Cardiac muscle cell (in vitro differentiated cells and primary cell): ENCODE data around the gene ADCY5. TPM values are rescaled to one million over a fixed set of nuclear protein-coding genes. Genes with fewer than 3 reads are reported as not detected.

ENCODE experiments used
- DNase-seq, 2 donors: peaks; one replicate each; pipeline versions ENCODE4 v3.0.0 to v3.0.0-alpha.2; 2010 to 2017; ENCODE audit warnings: low read depth in 1 of 2, low spot score in 1 of 2
- H3K27ac ChIP-seq: fragments of 200-600 bp; sonication (generic); 2 replicates; pipeline ENCODE4 v1.5.1; 2016
- H3K27me3 ChIP-seq: fragments of 200-600 bp; sonication (generic); 2 replicates; pipeline ENCODE4 v1.6.0; 2016; ENCODE audit warnings: control low read depth
- H3K36me3 ChIP-seq: fragments of 200-600 bp; sonication (generic); 2 replicates; pipeline ENCODE4 v1.5.1; 2016; ENCODE audit warnings: control low read depth
- H3K4me1 ChIP-seq: fragments of 200-600 bp; sonication (generic); 2 replicates; pipeline ENCODE4 v1.8.1; 2017; ENCODE audit warnings: low read depth, mild to moderate bottlenecking, mixed run types
- H3K4me3 ChIP-seq: fragments of 200-600 bp; sonication (generic); 2 replicates; pipeline ENCODE4 v1.5.1; 2016; ENCODE audit warnings: mild to moderate bottlenecking
- H3K9me3 ChIP-seq: fragments of 200-600 bp; sonication (generic); 2 replicates; pipeline ENCODE4 v1.5.1; 2017; ENCODE audit warnings: low read depth, mild to moderate bottlenecking, control low read depth
- CTCF ChIP-seq: IDR thresholded peaks from 2 replicates; pipeline ENCODE4 v1.5.1; 2012; ENCODE audit warnings: low read depth, mild to moderate bottlenecking, low read length
- polyA plus RNA-seq: library from polyadenylated mRNA; unstranded; fragments of >200 nt; fragmentation: Nextera tagmentation; extraction: Ambion mirVana; gene quantifications from 2 replicates; pipeline ENCODE4 v1.2.1, GENCODE V29; 2016
- total RNA-seq: library from RNA; depleted of rRNA; stranded (reverse); fragments of >200 nt; gene quantifications from 2 replicates; pipeline ENCODE4 v1.2.3, GENCODE V29; 2016

ADCY5 gene
- total and polyA plus RNA-seq, 2 experiments from 2014 or later: 38.4 to 93.7 TPM

GRCh38 chr3:123336441-123336851 is 112.4 kb downstream of the ADCY5 start:
- no peak for TF ChIP-seq CTCF
- no peak overlapping the region for H3K4me3 ChIP-seq

DNA sequence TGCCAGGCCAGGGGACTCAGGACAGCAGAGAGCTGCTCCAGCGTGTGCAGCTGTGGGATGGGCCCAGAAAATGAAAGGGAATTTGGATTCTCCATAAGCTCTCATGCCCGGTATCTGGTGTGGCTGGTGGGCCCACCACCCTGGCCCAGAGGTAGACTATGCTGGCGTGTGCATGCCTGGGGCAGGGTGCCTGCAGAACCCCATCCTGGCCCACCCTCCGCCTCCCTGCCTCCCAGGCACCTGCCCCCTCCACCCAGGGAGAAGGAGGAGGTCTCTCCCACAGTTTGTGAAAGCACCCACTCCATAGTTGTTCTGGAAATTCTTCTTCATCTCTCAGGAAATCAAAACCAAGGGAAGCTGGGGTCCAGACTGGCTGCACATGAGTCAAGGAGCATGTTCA is 112.9 kb downstream of the ADCY5 start:
- Histone ChIP-seq H3K9me3 (no peaks in the 10 kb centered on the region), H3K27ac (no peak overlapping the region), H3K36me3 (no peaks in the 10 kb centered on the region), H3K4me3 (no peak overlapping the region), H3K27me3 (no peaks in the 10 kb centered on the region), H3K4me1 (peaks cover 15% of the 10 kb centered on the region)
- TF ChIP-seq CTCF: no peak
- DNase-seq: no peak

More at GRCh38 chr3:123336441-123336851, 112.4 kb downstream of the ADCY5 start:
- no peak for DNase-seq
- Histone ChIP-seq H3K9me3 (no peaks in the 10 kb centered on the region), H3K36me3 (no peaks in the 10 kb centered on the region), H3K4me1 (peaks cover 12% of the 10 kb centered on the region), H3K27me3 (no peaks in the 10 kb centered on the region), H3K27ac (no peak overlapping the region)

DNA sequence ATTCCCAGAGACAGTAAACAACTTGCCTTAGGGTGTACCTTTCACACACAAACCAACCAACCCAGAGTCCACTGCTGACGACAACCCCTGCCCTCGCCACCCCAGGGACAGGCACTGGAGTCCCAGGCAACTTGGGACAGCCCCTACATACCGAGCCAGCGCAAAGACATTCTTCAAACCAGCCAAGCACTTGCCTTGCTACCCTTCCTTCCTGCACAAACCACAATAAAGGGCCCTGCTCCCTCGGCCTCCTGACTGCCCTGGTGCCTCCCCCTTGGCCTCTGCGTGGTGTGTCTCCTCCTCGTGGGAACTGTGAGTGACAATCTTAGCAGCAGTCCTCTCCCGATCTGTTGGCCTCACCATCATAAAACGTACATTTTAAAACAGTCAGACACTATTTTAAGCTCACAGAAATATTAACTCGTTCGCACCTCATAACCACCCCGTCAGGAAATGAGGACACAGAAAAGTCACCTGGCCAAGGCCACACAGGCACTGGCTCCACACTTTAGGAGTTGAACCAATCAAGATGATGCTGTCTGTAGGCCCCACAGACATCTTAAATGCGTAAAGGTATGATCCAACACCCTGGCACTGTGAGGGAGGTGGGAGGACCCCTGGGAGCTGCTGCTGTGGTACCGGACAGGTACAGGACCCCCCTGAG is 113.8 kb downstream of the ADCY5 start:
- Histone ChIP-seq H3K27me3 (no peaks in the 10 kb centered on the region), H3K9me3 (no peaks in the 10 kb centered on the region), H3K27ac (no peak overlapping the region), H3K36me3 (no peaks in the 10 kb centered on the region), H3K4me3 (no peak overlapping the region), H3K4me1 (peaks cover 17% of the 10 kb centered on the region)
- no peak for TF ChIP-seq CTCF
- no peak for DNase-seq

DNA sequence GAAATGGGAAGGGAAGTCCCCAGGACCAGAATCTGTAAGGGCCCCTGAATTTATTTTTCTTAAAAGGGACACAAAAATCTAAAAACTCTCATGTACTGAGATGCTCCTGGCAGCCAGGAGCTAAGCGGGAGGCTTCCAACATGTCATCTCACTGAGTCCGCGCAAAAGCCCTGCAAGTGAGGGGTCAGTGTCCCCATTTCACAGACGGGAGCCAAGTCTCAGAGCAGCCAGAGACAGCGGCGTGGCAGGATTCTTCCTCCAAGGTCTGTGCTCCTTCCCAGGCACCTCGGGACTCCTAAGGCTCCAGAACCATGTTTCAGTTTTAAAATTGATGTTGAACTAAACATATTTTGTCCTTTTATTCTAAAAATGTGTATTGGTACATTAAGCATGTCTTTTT is 114.8 kb downstream of the ADCY5 start:
- Histone ChIP-seq H3K27me3 (no peaks in the 10 kb centered on the region), H3K4me3 (no peak overlapping the region), H3K4me1 (peaks cover 17% of the 10 kb centered on the region), H3K36me3 (no peaks in the 10 kb centered on the region), H3K9me3 (no peaks in the 10 kb centered on the region), H3K27ac (no peak overlapping the region)
- DNase-seq: no peak
- TF ChIP-seq CTCF: no peak

DNA sequence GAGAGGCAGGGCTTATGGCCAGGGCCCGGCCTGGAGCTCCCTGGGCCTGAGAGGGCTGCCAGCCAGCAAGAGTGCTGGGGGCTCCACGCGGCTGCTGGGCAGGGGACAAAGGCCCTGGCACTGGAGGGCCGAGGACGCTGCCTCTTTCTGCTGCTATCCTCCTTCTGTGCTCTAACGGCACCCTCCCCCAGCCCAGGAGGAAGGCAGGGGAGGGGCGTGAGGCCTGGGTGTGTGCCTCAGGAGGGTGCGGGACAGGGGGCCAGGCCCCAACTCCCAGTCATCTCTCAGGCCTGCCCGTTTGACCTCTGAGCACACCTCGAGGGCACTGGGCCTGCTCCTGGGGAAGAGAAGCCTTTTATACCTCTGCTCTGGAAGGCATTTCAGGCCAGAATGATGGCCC is 115.5 kb downstream of the ADCY5 start:
- no peak for DNase-seq
- no peak overlapping the region for H3K27ac ChIP-seq
- TF ChIP-seq CTCF: no peak
- no peak overlapping the region for H3K4me3 ChIP-seq
- peaks cover 17% of the 10 kb centered on the region for H3K4me1 ChIP-seq
- H3K9me3 ChIP-seq: no peaks in the 10 kb centered on the region
- H3K36me3 ChIP-seq: no peaks in the 10 kb centered on the region
- no peaks in the 10 kb centered on the region for H3K27me3 ChIP-seq
